IgD-negative memory B cell (primary cell): ENCODE results near the gene ACOT4. TPM values are rescaled to one million over a fixed set of nuclear protein-coding genes. Genes with fewer than 3 reads are reported as not detected.
"Not testable (repeated sequence)": the region's sequence is repeated elsewhere in the genome, so short reads cannot be mapped to it uniquely, and the experiment has no call there.

Experiments used
- H3K27ac Mint-ChIP-seq, 3 donors: one replicate each; pipeline ENCODE4 v1.8.0; 2020 to 2022; ENCODE audit warnings: mild to moderate bottlenecking in 3 of 3, mixed read lengths in 3 of 3, moderate library complexity in 1 of 3
- H3K27me3 Mint-ChIP-seq: one replicate; pipeline ENCODE4 v1.8.0; 2021; ENCODE audit warnings: mixed read lengths
- H3K36me3 Mint-ChIP-seq: one replicate; pipeline ENCODE4 v1.8.0; 2020; ENCODE audit warnings: mild to moderate bottlenecking, mixed read lengths
- H3K4me1 Mint-ChIP-seq, 3 donors: one replicate each; pipeline ENCODE4 v1.8.0; 2020 to 2022; ENCODE audit warnings: mixed read lengths in 3 of 3, mild to moderate bottlenecking in 1 of 3
- H3K4me3 Mint-ChIP-seq, 4 donors: one replicate each; pipeline ENCODE4 v1.8.0; 2020 to 2022; ENCODE audit warnings: mild to moderate bottlenecking in 4 of 4, mixed read lengths in 4 of 4, moderate library complexity in 3 of 4
- H3K9me3 Mint-ChIP-seq, 3 donors: one replicate each; pipeline ENCODE4 v1.8.0; 2020 to 2021; ENCODE audit warnings: mixed read lengths in 3 of 3, mild to moderate bottlenecking in 1 of 3
- polyA plus RNA-seq: library from polyadenylated mRNA; unstranded; fragments of 300-500 nt; fragmentation: Illumina TruSeq; gene quantifications from one replicate; pipeline ENCODE4 v1.2.3, GENCODE V29; 2021

ACOT4 gene
- polyA plus RNA-seq, 1 donor from 2014 or later: 2.4 TPM

DNA sequence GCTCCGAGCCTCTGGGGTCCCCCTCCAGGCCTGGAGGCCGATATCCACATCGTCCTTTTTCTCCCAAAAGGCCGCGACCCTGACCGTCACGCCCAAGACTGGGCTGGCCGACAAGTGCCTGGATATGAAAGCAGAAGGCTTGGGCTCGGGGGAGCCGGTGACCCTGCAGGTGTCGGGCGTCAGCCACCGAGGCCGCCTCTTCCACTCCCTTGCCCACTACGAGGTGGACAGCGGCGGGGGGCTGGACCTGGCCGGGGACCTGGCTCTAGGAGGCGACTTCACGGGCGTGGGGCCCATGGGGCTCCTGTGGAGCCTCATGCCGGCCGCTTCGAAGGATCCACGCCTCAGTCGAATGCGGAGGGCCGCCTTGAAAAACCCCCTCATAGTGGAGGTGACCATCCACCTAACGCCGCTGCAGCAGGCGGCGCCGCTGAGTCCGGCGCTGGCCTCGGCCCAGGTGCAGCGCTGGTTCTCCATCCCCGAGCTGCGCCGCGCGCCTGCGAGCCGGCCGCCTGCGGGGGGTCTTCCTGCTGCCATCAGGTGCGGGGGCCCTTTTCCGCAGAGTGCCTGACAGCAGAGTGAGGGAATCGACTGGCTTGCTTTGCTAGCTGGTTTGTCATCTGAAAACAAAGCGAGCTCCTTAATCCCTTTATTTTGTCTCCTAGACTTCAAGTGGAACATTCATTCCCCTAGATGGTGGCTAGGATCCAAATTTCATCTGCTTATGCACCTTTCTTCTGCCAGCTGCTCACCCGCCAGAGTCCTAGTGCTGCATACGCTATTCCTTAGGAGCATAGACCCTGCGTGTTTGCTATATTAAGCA, 42.5 kb downstream of the ACOT4 start:
- no peak overlapping the region for H3K27ac Mint-ChIP-seq
- H3K9me3 Mint-ChIP-seq: no peaks in the 10 kb centered on the region
- no peaks in the 10 kb centered on the region for H3K27me3 Mint-ChIP-seq
- H3K36me3 Mint-ChIP-seq: peaks cover 3% of the 10 kb centered on the region
- H3K4me3 Mint-ChIP-seq: peak overlapping the region; percentile 67 to 93 (median 86)
- peaks cover 4 to 6% (median 4%) of the 10 kb centered on the region in 3 donors for H3K4me1 Mint-ChIP-seq

DNA sequence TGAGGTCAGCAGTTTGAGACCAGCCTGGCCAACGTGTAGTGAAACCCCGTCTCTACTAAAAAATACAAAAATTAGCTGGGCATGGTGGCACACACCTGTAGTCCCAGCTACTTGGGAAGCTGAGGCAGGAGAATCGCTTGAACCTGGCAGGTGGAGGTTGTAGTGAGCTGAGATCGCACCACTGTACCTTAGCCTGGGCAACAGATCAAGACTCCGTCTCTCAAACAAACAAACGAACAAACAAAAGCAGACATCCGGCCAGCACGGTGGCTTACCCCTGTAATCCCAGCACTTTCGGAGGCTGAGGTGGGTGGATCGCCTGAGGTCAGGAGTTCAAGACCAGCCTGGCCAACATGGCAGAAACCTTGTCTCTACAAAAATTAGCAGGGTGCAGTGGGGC, 44.7 kb downstream of the ACOT4 start:
- not testable (repeated sequence) for H3K36me3 Mint-ChIP-seq, H3K27ac Mint-ChIP-seq, H3K9me3 Mint-ChIP-seq, H3K4me3 Mint-ChIP-seq, H3K27me3 Mint-ChIP-seq, H3K4me1 Mint-ChIP-seq

- H3K9me3 Mint-ChIP-seq: no peaks in the 10 kb centered on the region
- no peaks in the 10 kb centered on the region for H3K27me3 Mint-ChIP-seq
- H3K36me3 Mint-ChIP-seq: peaks cover 3% of the 10 kb centered on the region
- no peak overlapping the region for H3K27ac Mint-ChIP-seq
- H3K4me1 Mint-ChIP-seq: peaks cover 4 to 6% (median 5%) of the 10 kb centered on the region in 3 donors
- no peak overlapping the region for H3K4me3 Mint-ChIP-seq
These were observed 46.2 kb downstream of the ACOT4 start for GRCh38 chr14:73637830-73638229.

DNA sequence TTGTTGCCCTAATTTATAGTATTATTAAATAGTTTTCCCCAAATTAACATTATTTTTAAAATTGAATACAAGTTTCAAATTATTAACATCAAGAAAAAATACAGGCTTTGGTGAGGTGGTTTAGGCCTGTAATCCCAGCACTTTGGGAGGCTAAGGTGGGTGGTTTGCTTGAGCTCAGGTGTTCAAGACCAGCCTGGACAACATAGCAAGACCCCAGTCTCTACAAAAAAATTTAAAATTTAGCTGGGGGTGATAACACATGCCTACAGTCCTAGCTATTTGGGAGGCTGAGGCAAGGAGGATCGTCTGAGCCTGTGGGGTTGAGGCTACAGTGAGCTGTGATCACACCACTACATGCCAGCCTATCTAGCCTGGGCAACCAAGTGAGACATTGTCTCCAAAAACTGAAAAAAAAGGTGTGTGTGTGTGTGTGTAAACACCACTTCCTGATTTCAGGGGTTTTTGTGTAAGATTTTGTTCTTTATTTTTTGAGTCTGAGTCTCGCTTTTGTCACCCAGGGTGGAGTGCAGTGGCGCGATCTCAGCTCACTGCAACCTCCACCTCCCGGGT, 49.2 kb downstream of the ACOT4 start:
- Mint-ChIP-seq H3K4me1 (peaks cover 13 to 21% (median 13%) of the 10 kb centered on the region in 3 donors), H3K27ac (no peak overlapping the region), H3K36me3 (peaks cover 3% of the 10 kb centered on the region), H3K4me3 (peak overlapping the region in 2 of 4 donors; percentile 41 to 60), H3K9me3 (no peaks in the 10 kb centered on the region), H3K27me3 (no peaks in the 10 kb centered on the region)

DNA sequence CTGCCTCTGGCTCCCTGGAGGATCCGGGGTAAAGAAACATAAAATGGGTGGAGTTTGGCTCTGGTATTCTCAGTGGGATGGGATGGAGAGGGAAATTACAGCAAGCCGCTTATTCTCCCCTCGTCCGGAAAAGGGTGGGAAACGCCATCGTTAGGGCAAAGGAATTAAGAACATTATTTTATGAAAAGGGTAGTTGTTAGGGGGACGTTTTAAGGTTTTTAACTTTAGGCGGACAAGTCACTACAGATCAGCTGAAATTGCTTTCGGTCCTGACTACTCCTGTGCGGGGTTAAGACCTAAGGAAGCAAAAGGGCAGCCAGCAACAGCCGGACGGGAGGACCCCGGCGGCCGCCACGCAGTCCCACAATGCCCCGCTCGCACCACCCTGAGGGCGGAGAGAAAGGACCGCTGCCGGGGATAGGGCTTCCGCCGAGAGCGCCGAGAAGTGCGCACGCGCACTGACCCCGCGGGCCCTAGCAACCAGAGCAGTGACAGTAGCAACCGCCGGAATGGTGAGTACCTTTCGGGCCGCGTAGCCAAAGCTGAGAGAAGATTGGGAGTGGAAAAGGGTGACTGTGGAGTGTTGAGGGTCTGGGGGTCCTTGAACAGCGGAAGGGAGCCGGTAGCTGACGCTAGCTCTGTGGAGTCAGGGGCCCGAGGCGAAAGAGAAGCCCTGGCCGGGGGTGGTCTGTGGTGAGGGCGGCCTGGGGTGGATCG, 53.0 kb downstream of the ACOT4 start, which contains the start of gene DNAL1:
DNAL1 (plus strand) TSS at position 456 of the 717 bp plus-strand sequence; CDS start at position 510, 54 bp downstream.
- Mint-ChIP-seq H3K4me3 (peak within 1 kb of the TSS; percentile 83 to 98 (median 97)), H3K27me3 (no peaks in the 10 kb centered on the region), H3K36me3 (no peaks in the 10 kb centered on the region), H3K27ac (peak within 1 kb of the TSS; percentile 66 to 97 (median 97)), H3K4me1 (peaks cover 13 to 23% (median 13%) of the 10 kb centered on the region in 3 donors), H3K9me3 (no peaks in the 10 kb centered on the region)

DNA sequence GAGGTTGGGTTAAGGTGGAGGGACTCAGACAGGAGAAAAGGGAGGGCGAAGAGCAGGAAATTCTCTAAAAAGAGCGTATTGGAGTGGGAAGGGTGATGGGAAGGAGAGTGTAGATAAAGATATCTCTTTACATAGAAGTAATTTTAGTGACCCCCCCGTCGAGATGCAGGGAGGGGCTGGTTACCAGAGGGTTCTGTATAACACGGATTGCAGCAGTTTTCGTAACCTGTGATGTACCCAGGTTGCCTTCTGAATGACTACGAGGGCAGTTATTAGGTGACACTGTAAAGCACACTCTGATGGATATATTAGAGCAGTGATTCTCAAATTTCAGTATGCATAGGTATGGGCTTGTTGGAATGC, 53.6 kb downstream of the ACOT4 start:
- Mint-ChIP-seq H3K9me3 (no peaks in the 10 kb centered on the region), H3K36me3 (no peaks in the 10 kb centered on the region), H3K27ac (peak overlapping the region; percentile 66 to 97 (median 97)), H3K4me1 (peaks cover 13 to 23% (median 13%) of the 10 kb centered on the region in 3 donors), H3K4me3 (peak overlapping the region; percentile 83 to 98 (median 97)), H3K27me3 (no peaks in the 10 kb centered on the region)

Other genes starting within 250 kb of the ACOT4 start
- gene NUMB, start 133.3 kb upstream of the ACOT4 start, polyA plus RNA-seq: 58.3 TPM
- gene RIOX1, start 100.9 kb upstream of the ACOT4 start, polyA plus RNA-seq: 20.8 TPM
- gene ACOT1, start 54.7 kb upstream of the ACOT4 start, polyA plus RNA-seq: 3.7 TPM
- gene HEATR4, start 32.9 kb upstream of the ACOT4 start, polyA plus RNA-seq: 0.34 TPM
- gene ACOT2, start 22.7 kb upstream of the ACOT4 start, polyA plus RNA-seq: 25.0 TPM
- not detected for gene ACOT6, start 20.6 kb downstream of the ACOT4 start, polyA plus RNA-seq
- 3.9 TPM for gene DNAL1, start 53.1 kb downstream of the ACOT4 start, polyA plus RNA-seq
- gene PNMA1, start 122.5 kb downstream of the ACOT4 start, polyA plus RNA-seq: 20.9 TPM